ENCODE results near the gene STK32B. TPM values are rescaled to one million over a fixed set of nuclear protein-coding genes. Genes with fewer than 3 reads are reported as not detected.
"Not testable (repeated sequence)": the region's sequence is repeated elsewhere in the genome, so short reads cannot be mapped to it uniquely, and the experiment has no call there.

STK32B gene
- 7.8 and 12.4 TPM in 2 replicates for total RNA-seq
- 5.6 and 6.1 TPM in 2 replicates for polyA plus RNA-seq
- 6.0 and 6.5 TPM in 2 replicates for polyA plus RNA-seq (2011; cell fraction: cytosol; rRNA removed)
- polyA plus RNA-seq (2011; cell fraction: nucleus; rRNA removed), result 11.3 and 14.6 TPM in 2 replicates
- 2.3 and 7.0 TPM in 2 replicates for polyA plus RNA-seq (2012)
- 7.2 and 8.3 TPM in 2 replicates for polyA minus RNA-seq
- not detected for polyA minus RNA-seq (2011; cell fraction: cytosol; rRNA and poly(A)+ RNA removed)
- polyA minus RNA-seq (2011; cell fraction: nucleus; rRNA and poly(A)+ RNA removed), result 8.3 and 8.4 TPM in 2 replicates
- Bru-seq, nascent RNA, result percentile 55 among the genes with signal in this experiment
- BruChase-seq, experiment 1, labeled RNA remaining after a 6-hour chase, result percentile 49 among the genes with signal in this experiment
- percentile 50 among the genes with signal in this experiment for BruChase-seq, experiment 2, labeled RNA remaining after a 2-hour chase
- long read RNA-seq, transcript STK32B-201 (12 exons, 3,582 nt), result major isoform, 9 of 16 reads
- long read RNA-seq, partial matches to known transcripts, result 1 of 16 reads
- long read RNA-seq, other reads (novel, unspliced or antisense), result 5 of 16 reads

GRCh38 chr4:5051278-5052203 lies at the start of gene STK32B:
Gene STK32B (plus strand): TSS chr4:5051480.
- Histone ChIP-seq H3K27me3 (ENCODE audit: control insufficient read depth in 2 of 2, insufficient read depth in 2 of 2, low read length in 2 of 2) (no peaks in the 10 kb centered on the region), H3K27ac (ENCODE audit: insufficient read depth, low read depth, low read length) (peak within 1 kb of the TSS; percentile 9), H3K9me3 (replicated peaks; ENCODE audit: control insufficient read depth, insufficient read depth, low read length) (no peaks in the 10 kb centered on the region), H3K4me3 (replicated peaks in 1 of 3; ENCODE audit: insufficient read depth in 1 of 3, low read depth in 1 of 3, low read length in 3 of 3) (peak within 1 kb of the TSS; percentile 45 to 64 (median 46)), H3K4me2 (ENCODE audit: insufficient read depth, low read length) (peak within 1 kb of the TSS; percentile 83), H3K36me3 (ENCODE audit: control insufficient read depth in 2 of 2, extremely low read depth in 1 of 2, insufficient read depth in 2 of 2, low read length in 2 of 2) (no peaks in the 10 kb centered on the region), H2AFZ (ENCODE audit: low read depth, low read length) (peak within 1 kb of the TSS; percentile 84), H3K79me2 (ENCODE audit: control insufficient read depth, insufficient read depth, low read length) (no peaks in the 10 kb centered on the region), H3K9me1 (replicated peaks; ENCODE audit: control insufficient read depth, extremely low read depth, insufficient read depth, low read length) (no peaks in the 10 kb centered on the region), H3K9ac (replicated peaks; ENCODE audit: extremely low read depth, insufficient read depth, low read length) (peak within 1 kb of the TSS; percentile 65), H3K4me1 (ENCODE audit: control insufficient read depth, extremely low read depth, insufficient read depth, low read length) (peaks cover 12% of the 10 kb centered on the region), H4K20me1 (replicated peaks; ENCODE audit: control insufficient read depth, extremely low read depth, insufficient read depth, low read length) (no peaks in the 10 kb centered on the region)
- peak; percentile 63 for DNase-seq (ENCODE audit: low read depth, low spot score)
- TF ChIP-seq EZH2 (IDR thresholded peaks at IDR 0.05; ENCODE audit: borderline replicate concordance, low read depth, low read length, severe bottlenecking), result peak; percentile 59
- peak in 1 of 2 donors; percentile 18 for TF ChIP-seq CTCF (IDR thresholded peaks at IDR 0.05; ENCODE audit: extremely low read depth in 1 of 2, insufficient read depth in 1 of 2, low read depth in 1 of 2, low read length in 2 of 2)
- no peak for TF ChIP-seq POLR2A (IDR thresholded peaks at IDR 0.05; ENCODE audit: low read depth, low read length)
- ChIA-PET CTCF (interaction anchor here (0.8 to 4.2 kb wide), 36 partner anchors 10 to 928 kb away, joined by 3 to 65 read pairs (median 5); partner anchors contain the start of gene CYTL1), POLR2A (interaction anchor here (0.6 to 1.1 kb wide), 2 partner anchors 82 to 385 kb away, joined by 3 read pairs; no protein-coding TSS in a partner anchor)
- BruUV-seq (replicated peaks), result no TSS peak
- dilution Hi-C loops (cut with MboI; ENCODE audit: extremely low pct_ligation_motif_present, low sequenced_read_pairs) (no loop called here), intact Hi-C loops (cut with micrococcal nuclease) (loop anchor here (1.0 to 5.0 kb wide), 5 partner anchors 8 to 409 kb away; no protein-coding TSS in a partner anchor)
- peak; percentile 85 for FAIRE-seq

GRCh38 chr4:5001641-5002040 lies 49.6 kb upstream of the STK32B start:
- BruUV-seq (replicated peaks); H3K27ac ChIP-seq (ENCODE audit: insufficient read depth, low read depth, low read length); H4K20me1 ChIP-seq (replicated peaks; ENCODE audit: control insufficient read depth, extremely low read depth, insufficient read depth, low read length); H3K9me1 ChIP-seq (replicated peaks; ENCODE audit: control insufficient read depth, extremely low read depth, insufficient read depth, low read length); H3K36me3 ChIP-seq (ENCODE audit: control insufficient read depth in 2 of 2, extremely low read depth in 1 of 2, insufficient read depth in 2 of 2, low read length in 2 of 2); H2AFZ ChIP-seq (ENCODE audit: low read depth, low read length); H3K79me2 ChIP-seq (ENCODE audit: control insufficient read depth, insufficient read depth, low read length); FAIRE-seq; H3K4me2 ChIP-seq (ENCODE audit: insufficient read depth, low read length); intact Hi-C loops (cut with micrococcal nuclease); H3K4me1 ChIP-seq (ENCODE audit: control insufficient read depth, extremely low read depth, insufficient read depth, low read length); dilution Hi-C loops (cut with MboI; ENCODE audit: extremely low pct_ligation_motif_present, low sequenced_read_pairs); POLR2A ChIA-PET; CTCF ChIA-PET; H3K9me3 ChIP-seq (replicated peaks; ENCODE audit: control insufficient read depth, insufficient read depth, low read length); H3K9ac ChIP-seq (replicated peaks; ENCODE audit: extremely low read depth, insufficient read depth, low read length); H3K4me3 ChIP-seq (replicated peaks in 1 of 3; ENCODE audit: insufficient read depth in 1 of 3, low read depth in 1 of 3, low read length in 3 of 3); DNase-seq (ENCODE audit: low read depth, low spot score): not testable (repeated sequence)
- H3K27me3 ChIP-seq (ENCODE audit: control insufficient read depth in 2 of 2, insufficient read depth in 2 of 2, low read length in 2 of 2), result peaks cover 4 to 14% of the 10 kb centered on the region in 2 experiments

Data from endothelial cell of umbilical vein (primary cell).